ENCODE results near the gene KCNA3.

The KCNA3 gene

DNA sequence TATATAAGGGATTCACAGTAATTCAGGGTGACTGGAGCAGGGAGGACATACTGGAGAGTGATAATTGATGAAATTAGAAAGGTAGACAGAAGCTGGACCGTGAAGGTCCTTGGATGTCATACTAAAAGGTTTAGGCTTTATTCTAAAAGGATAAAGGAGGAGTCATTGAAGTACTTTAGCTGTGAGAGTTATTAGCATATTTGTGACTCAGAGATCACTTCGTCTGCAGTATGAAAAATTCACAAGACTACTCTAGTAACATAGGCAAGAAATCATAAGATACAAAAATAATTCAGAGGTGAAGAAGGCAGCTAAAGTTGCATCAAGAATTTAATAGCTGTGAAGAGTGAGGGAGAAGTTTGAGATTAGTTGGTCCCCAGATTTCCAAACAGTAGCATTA lies 26.3 kb downstream of the KCNA3 start:
- H3K27ac ChIP-seq: no peak overlapping the region
- no peak for TF ChIP-seq ZFX (IDR thresholded peaks at IDR 0.05)
- TF ChIP-seq CTCF (conservative IDR thresholded peaks at IDR 0.05): no peak

- no peak overlapping the region for H3K27ac ChIP-seq
- TF ChIP-seq ZFX (IDR thresholded peaks at IDR 0.05): no peak
- no peak for TF ChIP-seq CTCF (conservative IDR thresholded peaks at IDR 0.05)
Observed at GRCh38 chr1:110647254-110647891, 27.4 kb downstream of the KCNA3 start.

DNA sequence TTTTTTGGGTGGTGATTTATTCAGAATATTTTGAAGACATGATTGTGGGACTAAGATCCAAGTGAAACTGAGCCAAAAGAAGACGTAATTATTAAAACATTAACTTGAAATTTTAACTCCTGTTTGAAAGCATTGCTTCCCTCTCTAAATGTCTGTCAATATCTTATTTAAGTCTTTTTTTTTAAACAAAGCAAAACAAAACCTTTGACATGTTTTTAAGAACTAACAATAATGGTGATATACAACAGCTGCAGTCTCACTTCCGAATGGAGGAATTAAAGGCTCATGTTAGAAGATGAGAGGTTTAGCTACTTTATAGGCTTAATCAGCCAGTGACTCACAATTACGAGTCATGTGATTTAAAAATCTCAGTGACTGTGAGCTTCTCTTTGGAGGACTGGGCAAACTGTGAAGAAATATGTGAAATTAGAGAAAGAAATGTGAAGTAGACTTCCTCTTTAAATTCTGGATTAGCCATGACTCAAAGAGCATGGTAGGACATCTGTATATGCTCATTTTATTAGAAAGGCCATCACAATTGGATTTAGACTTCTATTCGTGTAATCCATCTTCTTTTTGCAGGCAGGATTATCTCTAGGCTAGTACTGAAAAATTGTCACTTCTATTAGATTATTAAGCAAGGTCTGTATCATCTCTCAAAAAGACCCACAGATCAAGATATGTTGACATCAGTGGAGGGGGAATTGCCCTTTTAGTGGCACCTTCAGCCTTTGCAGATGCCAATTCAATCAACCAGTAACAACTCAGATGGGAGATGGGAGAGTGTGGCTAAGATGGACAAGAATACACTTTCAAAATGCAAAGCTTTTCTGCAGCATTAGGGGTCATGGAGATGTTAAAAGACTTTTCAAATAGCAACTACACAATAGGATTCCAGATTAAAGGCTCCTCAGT lies 28.7 kb downstream of the KCNA3 start:
- TF ChIP-seq ZFX (IDR thresholded peaks at IDR 0.05) (no peak), CTCF (conservative IDR thresholded peaks at IDR 0.05) (no peak)
- H3K27ac ChIP-seq: no peak overlapping the region

- TF ChIP-seq ZFX (IDR thresholded peaks at IDR 0.05): no peak
- no peak for TF ChIP-seq CTCF (conservative IDR thresholded peaks at IDR 0.05)
- no peak overlapping the region for H3K27ac ChIP-seq
Observed at GRCh38 chr1:110645211-110645610, 29.5 kb downstream of the KCNA3 start.

GRCh38 chr1:110643879-110644472 lies 30.8 kb downstream of the KCNA3 start:
- H3K27ac ChIP-seq: no peak overlapping the region

DNA sequence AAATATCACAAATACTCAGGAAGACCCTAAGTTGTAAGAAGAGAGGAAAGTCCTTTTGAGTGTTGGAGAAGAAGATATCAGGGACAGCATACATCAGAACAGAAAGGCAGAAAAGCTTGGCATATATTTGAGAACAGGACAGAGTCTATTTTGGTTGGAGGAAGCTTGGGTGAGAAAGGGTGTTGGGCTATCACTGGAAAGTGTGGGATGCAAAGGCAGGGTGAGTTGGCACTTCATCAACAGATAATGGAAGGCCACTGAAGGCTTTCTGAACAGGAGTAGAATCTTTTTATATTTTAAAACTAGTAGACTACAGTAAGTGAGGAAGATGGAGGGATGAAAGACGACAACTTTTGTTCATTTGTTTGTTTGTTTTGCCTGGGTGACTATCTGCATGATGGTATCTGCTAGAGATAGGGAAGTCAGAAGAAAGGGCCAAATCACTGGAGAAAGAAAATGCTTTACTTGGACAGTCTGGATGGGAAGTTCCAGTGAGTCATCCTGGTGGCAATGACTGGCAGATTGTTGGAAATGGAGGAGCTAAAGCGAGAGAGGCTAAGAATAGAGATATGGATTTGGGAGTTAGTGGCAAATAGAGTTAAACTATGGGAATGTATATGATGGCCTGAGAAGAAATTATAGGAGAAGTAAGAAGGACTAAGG lies 34.9 kb downstream of the KCNA3 start:
- TF ChIP-seq CTCF (conservative IDR thresholded peaks at IDR 0.05): no peak
- TF ChIP-seq ZFX (IDR thresholded peaks at IDR 0.05): no peak
- H3K27ac ChIP-seq: no peak overlapping the region

More at GRCh38 chr1:110643879-110644472, 30.8 kb downstream of the KCNA3 start:
- no peak for TF ChIP-seq CTCF (conservative IDR thresholded peaks at IDR 0.05)
- TF ChIP-seq ZFX (IDR thresholded peaks at IDR 0.05): no peak

Measured in C4-2B (cell line).